Kidney (tissue), 14 donors: ENCODE measurements around the gene GRIN2A. TPM values are rescaled to one million over a fixed set of nuclear protein-coding genes. Genes with fewer than 3 reads are reported as not detected.

Experiments used
- DNase-seq, 5 donors: peaks; one replicate each; pipeline ENCODE4 v3.0.0-alpha.2; 2013 to 2020
- FAIRE-seq: peaks from 2 replicates; lab custom pipeline; 2012; peaks lifted over from hg19 to GRCh38; lab: Jason Lieb, UNC
- H3K27ac ChIP-seq, 2 donors: one replicate each; pipeline ENCODE4 v1.7.0; 2013; ENCODE audit warnings: low read depth in 2 of 2, low read length in 2 of 2, inconsistent platforms in 1 of 2
- H3K27me3 ChIP-seq: one replicate; pipeline ENCODE4 v1.7.1; 2013; ENCODE audit warnings: low read length, inconsistent platforms; ENCODE audit not compliant: control insufficient read depth, insufficient read depth
- H3K36me3 ChIP-seq, 3 donors: one replicate each; pipeline versions ENCODE4 v1.7.0 to v1.7.1; 2013; ENCODE audit warnings: low read length in 3 of 3, control low read depth in 1 of 3, inconsistent platforms in 1 of 3; ENCODE audit not compliant: insufficient read depth in 3 of 3, control insufficient read depth in 2 of 3
- H3K4me1 ChIP-seq, 3 donors: one replicate each; pipeline versions ENCODE4 v1.7.0 to v1.7.1; 2013; ENCODE audit warnings: low read length in 3 of 3, inconsistent platforms in 1 of 3, low read depth in 1 of 3; ENCODE audit not compliant: control insufficient read depth in 2 of 3, insufficient read depth in 2 of 3
- H3K4me3 ChIP-seq, 3 donors: one replicate each; pipeline versions ENCODE4 v1.7.0 to v1.8.1; 2013; ENCODE audit warnings: low read length in 3 of 3, control low read depth in 1 of 3, inconsistent platforms in 1 of 3
- H3K9ac ChIP-seq, 3 donors: one replicate each; pipeline versions ENCODE4 v1.7.0 to v1.7.1; 2013; ENCODE audit warnings: low read length in 3 of 3, control low read depth in 1 of 3, inconsistent platforms in 1 of 3
- H3K9me3 ChIP-seq, 3 donors: one replicate each; pipeline versions ENCODE4 v1.7.0 to v1.7.1; 2013; ENCODE audit warnings: low read length in 3 of 3, control low read depth in 1 of 3, inconsistent platforms in 1 of 3; ENCODE audit not compliant: control insufficient read depth in 2 of 3, insufficient read depth in 1 of 3
- CTCF ChIP-seq: IDR thresholded peaks from 3 replicates; pipeline ENCODE4 v1.5.1; 2012; ENCODE audit warnings: mild to moderate bottlenecking, moderate library complexity, borderline replicate concordance; ENCODE audit not compliant: insufficient read depth; ENCODE audit errors: extremely low read depth
- intact Hi-C: fragments of 100-400 bp; cut with DNase I; formaldehyde crosslinking; loops from one replicate; pipeline ENCODE4 v1.11.1; 2022
- polyA plus RNA-seq: library from polyadenylated mRNA; stranded (reverse); fragments of 350-450 nt; fragmentation: Illumina TruSeq; extraction: RNeasy Lipid Tissue Mini Kit (QIAGEN cat#74804); gene quantifications from one replicate; pipeline ENCODE4 v1.2.3, GENCODE V29; 2014; ENCODE audit warnings: low read depth, low replicate concordance; ENCODE audit not compliant: insufficient read depth
- total RNA-seq: library from RNA; stranded (reverse); fragmentation: NEBNext Ultra II Directional; extraction: Animal tissue kit (Norgen Biotek cat#: 25700); gene quantifications from one replicate; pipeline ENCODE4 v1.2.1, GENCODE V29; 2021
- donor health status: control.
- donor health status: control.
- donor health status: control.
- donor health status: control.
- donor health status: control.
- donor health status: DM: yes; HTN: yes; CAD: no.
- donor health status: Normal renal cell carcinoma (clear cell type).

The GRIN2A gene
- total and polyA plus RNA-seq, 2 donors from 2014 or later: 0.28 to 6.5 TPM

- intact Hi-C loops: no loop called here
- no peak for DNase-seq
These were observed 168.5 kb downstream of the GRIN2A start for GRCh38 chr16:10013774-10014173.

GRCh38 chr16:10013364-10013763, 168.9 kb downstream of the GRIN2A start:
- no peaks in the 10 kb centered on the region for H3K36me3 ChIP-seq
- H3K4me1 ChIP-seq: no peaks in the 10 kb centered on the region
- FAIRE-seq: no peak

More at GRCh38 chr16:10013774-10014173, 168.5 kb downstream of the GRIN2A start:
- H3K27me3 ChIP-seq: no peaks in the 10 kb centered on the region
- no peak for TF ChIP-seq CTCF
- FAIRE-seq: no peak
- H3K9ac ChIP-seq: no peak overlapping the region
- no peaks in the 10 kb centered on the region for H3K4me1 ChIP-seq
- peaks cover 0 to 2% (median 0%) of the 10 kb centered on the region in 3 donors for H3K9me3 ChIP-seq
- no peak overlapping the region for H3K4me3 ChIP-seq
- H3K36me3 ChIP-seq: no peaks in the 10 kb centered on the region
- no peak overlapping the region for H3K27ac ChIP-seq

GRCh38 chr16:10009684-10010083, 172.5 kb downstream of the GRIN2A start:
- Histone ChIP-seq H3K9ac (no peak overlapping the region), H3K36me3 (no peaks in the 10 kb centered on the region), H3K4me3 (no peak overlapping the region), H3K4me1 (no peaks in the 10 kb centered on the region), H3K27ac (no peak overlapping the region), H3K27me3 (no peaks in the 10 kb centered on the region), H3K9me3 (peaks cover 0 to 2% (median 0%) of the 10 kb centered on the region in 3 donors)
- intact Hi-C loops: no loop called here
- FAIRE-seq (no peak), DNase-seq (peak in 1 of 5 donors; percentile 24)
- no peak for TF ChIP-seq CTCF

More at GRCh38 chr16:10013364-10013763, 168.9 kb downstream of the GRIN2A start:
- no peak for TF ChIP-seq CTCF
- no peak overlapping the region for H3K4me3 ChIP-seq
- H3K9me3 ChIP-seq: peaks cover 0 to 2% (median 0%) of the 10 kb centered on the region in 3 donors
- no peak overlapping the region for H3K27ac ChIP-seq
- H3K9ac ChIP-seq: no peak overlapping the region
- H3K27me3 ChIP-seq: no peaks in the 10 kb centered on the region
- intact Hi-C loops: no loop called here
- DNase-seq: peak in 1 of 5 donors; percentile 9

GRCh38 chr16:10003486-10003885, 178.7 kb downstream of the GRIN2A start:
- no peak for FAIRE-seq
- H3K27me3 ChIP-seq: no peaks in the 10 kb centered on the region

More at GRCh38 chr16:10003486-10003885, 178.7 kb downstream of the GRIN2A start:
- TF ChIP-seq CTCF: no peak
- no peak overlapping the region for H3K4me3 ChIP-seq
- no peaks in the 10 kb centered on the region for H3K4me1 ChIP-seq
- DNase-seq: no peak
- no peak overlapping the region for H3K9ac ChIP-seq
- intact Hi-C loops: no loop called here
- H3K27ac ChIP-seq: no peak overlapping the region
- H3K9me3 ChIP-seq: no peaks in the 10 kb centered on the region
- H3K36me3 ChIP-seq: no peaks in the 10 kb centered on the region
